ENCODE results near the gene ZNF518A.

DNA sequence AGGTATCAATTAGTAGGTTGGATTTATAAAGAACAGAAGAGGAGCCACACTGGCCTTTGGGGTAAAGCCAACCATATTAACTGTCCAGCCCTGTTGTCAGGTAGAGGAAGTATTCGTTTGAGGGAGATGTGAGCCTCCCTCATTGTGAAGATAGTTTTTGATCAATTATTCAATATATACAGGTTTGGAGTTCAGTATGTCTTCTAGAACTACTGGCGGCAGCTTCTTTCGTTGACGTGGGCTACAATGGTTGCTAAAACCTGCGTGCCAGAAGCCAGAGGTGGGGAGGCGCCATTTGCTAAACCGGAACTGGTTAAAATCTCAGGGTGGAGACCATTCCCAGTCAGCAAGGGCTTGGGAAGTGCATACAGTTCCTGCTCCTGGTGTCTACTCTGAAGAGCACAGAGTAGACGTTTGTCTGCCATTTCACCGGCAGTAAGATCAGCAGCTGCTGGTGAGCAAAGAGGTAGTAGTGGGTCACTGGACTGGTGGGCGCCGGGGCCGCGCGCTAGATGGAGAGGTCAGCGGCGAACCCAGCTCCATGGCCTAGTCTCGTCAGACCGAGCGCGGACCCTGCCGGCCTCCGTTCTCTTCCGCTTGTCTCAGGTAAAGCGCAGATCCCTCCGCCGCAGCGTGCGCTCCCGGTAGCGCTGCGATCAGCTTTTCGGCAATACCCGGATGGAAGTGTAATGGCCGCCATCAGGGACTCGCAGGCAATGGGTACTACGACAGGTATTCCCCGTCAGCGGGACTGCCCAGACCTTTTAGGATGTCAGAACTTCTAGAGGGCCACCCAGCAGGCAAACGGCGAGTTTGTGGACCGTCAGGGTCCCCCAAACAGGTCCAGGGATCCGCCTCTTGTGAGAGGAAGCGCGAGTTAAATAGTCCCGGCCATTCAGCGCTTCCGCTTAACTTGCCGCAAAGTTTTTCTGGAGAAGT lies at the start of gene ZNF518A:
- TF ChIP-seq, protein P1, sequence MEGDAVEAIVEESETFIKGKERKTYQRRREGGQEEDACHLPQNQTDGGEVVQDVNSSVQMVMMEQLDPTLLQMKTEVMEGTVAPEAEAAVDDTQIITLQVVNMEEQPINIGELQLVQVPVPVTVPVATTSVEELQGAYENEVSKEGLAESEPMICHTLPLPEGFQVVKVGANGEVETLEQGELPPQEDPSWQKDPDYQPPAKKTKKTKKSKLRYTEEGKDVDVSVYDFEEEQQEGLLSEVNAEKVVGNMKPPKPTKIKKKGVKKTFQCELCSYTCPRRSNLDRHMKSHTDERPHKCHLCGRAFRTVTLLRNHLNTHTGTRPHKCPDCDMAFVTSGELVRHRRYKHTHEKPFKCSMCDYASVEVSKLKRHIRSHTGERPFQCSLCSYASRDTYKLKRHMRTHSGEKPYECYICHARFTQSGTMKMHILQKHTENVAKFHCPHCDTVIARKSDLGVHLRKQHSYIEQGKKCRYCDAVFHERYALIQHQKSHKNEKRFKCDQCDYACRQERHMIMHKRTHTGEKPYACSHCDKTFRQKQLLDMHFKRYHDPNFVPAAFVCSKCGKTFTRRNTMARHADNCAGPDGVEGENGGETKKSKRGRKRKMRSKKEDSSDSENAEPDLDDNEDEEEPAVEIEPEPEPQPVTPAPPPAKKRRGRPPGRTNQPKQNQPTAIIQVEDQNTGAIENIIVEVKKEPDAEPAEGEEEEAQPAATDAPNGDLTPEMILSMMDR (IDR thresholded peaks at IDR 0.05; ENCODE audit: borderline replicate concordance, extremely low read depth, low read length, poor library complexity, severe bottlenecking): no peak
- no peak for TF ChIP-seq EZH2 (IDR thresholded peaks at IDR 0.05; ENCODE audit: borderline replicate concordance, low read depth, low read length, severe bottlenecking)

All from DND-41 (cell line).